ENCODE measurements around the gene CCDC30. TPM values are rescaled to one million over a fixed set of nuclear protein-coding genes. Genes with fewer than 3 reads are reported as not detected.

Gene CCDC30
- total and polyA plus RNA-seq, 7 donors: 0.69 to 3.9 (median 3.3) TPM

DNA sequence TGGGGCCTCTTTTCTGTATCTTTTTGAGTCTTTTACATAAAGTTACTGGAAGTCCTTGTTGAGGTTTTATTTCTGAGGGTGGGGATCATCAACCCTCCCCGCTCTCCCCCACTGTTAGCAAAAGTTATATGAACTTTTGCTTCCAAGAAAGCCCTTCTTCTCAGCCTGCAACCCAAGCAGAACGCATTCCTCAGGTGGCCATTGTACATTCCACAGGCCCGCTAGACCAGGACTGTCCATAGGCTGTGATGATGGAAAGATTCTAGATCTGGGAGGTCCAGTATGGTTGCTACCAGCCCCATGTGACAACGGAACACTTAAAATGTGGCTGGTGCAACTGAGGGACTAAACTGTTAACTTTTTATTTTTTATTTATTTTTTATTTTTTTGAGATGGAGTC lies 207.3 kb downstream of the CCDC30 start:
- intact Hi-C loops (cut with DNase I): no loop called here
- no peak for TF ChIP-seq POLR2A (IDR thresholded peaks at IDR 0.05)
- TF ChIP-seq POLR2AphosphoS5 (IDR thresholded peaks at IDR 0.05): no peak
- 99 to 100% methylated on average over 4 of the region's 4 CpGs for WGBS, 2 donors
- no peaks in the 10 kb centered on the region for H3K27me3 ChIP-seq
- DNase-seq: no peak
- no peak overlapping the region for H3K27ac ChIP-seq
- peaks cover 10 to 62% (median 24%) of the 10 kb centered on the region in 4 donors for H3K36me3 ChIP-seq
- no peaks in the 10 kb centered on the region for H3K9me3 ChIP-seq
- H3K4me1 ChIP-seq: no peaks in the 10 kb centered on the region
- H3K4me3 ChIP-seq: no peak overlapping the region

DNA sequence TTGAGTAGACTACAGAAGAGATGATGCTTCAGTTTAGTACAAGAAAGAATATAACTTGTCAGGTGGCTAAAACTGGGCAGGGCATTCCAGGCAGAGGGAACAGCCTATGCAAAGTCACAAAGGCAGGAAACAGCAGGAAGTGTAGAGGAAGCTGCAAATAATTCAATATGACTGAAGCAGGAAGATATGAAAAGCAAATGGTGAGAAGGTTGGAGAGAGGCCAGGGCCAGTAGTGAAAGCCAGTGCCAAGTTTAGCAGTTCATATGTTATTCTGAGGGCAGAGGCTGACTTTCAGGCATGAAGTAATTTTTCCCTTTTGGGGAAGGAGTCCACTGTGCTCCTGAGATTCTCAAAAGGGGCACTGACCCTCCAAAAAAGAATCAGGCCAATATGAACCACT lies 211.1 kb downstream of the CCDC30 start:
- Histone ChIP-seq H3K9me3 (no peaks in the 10 kb centered on the region), H3K4me3 (no peak overlapping the region), H3K36me3 (peaks cover 0 to 33% (median 2%) of the 10 kb centered on the region in 4 donors), H3K27ac (no peak overlapping the region), H3K27me3 (no peaks in the 10 kb centered on the region), H3K4me1 (no peaks in the 10 kb centered on the region)
- intact Hi-C loops (cut with DNase I): no loop called here
- TF ChIP-seq POLR2A (IDR thresholded peaks at IDR 0.05) (no peak), EP300 (IDR thresholded peaks at IDR 0.05) (no peak), POLR2AphosphoS5 (IDR thresholded peaks at IDR 0.05) (no peak)
- TF ChIP-seq, protein P1, sequence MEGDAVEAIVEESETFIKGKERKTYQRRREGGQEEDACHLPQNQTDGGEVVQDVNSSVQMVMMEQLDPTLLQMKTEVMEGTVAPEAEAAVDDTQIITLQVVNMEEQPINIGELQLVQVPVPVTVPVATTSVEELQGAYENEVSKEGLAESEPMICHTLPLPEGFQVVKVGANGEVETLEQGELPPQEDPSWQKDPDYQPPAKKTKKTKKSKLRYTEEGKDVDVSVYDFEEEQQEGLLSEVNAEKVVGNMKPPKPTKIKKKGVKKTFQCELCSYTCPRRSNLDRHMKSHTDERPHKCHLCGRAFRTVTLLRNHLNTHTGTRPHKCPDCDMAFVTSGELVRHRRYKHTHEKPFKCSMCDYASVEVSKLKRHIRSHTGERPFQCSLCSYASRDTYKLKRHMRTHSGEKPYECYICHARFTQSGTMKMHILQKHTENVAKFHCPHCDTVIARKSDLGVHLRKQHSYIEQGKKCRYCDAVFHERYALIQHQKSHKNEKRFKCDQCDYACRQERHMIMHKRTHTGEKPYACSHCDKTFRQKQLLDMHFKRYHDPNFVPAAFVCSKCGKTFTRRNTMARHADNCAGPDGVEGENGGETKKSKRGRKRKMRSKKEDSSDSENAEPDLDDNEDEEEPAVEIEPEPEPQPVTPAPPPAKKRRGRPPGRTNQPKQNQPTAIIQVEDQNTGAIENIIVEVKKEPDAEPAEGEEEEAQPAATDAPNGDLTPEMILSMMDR (IDR thresholded peaks at IDR 0.05): no peak
- no peak for DNase-seq

DNA sequence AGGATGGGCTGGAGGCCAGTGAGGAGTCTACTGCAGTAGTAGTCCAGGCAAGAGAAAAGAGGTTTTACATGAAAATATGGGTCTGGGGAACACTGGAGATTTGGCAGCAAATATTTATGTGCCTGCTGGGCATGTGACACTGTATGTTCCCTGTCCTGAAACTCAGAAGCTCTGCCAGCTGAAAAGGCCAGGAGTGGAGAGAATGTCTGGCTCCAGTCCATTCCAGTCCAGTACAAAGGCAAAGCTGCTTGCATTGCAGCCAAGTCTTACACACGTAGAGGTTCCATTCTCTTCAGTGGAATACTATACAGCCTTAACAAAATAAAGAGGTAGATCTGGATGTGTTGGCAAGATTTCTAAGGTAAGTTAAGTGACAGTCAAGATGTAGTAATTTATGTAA lies 211.6 kb downstream of the CCDC30 start:
- no peak for TF ChIP-seq POLR2A (IDR thresholded peaks at IDR 0.05)
- TF ChIP-seq POLR2AphosphoS5 (IDR thresholded peaks at IDR 0.05): no peak
- TF ChIP-seq, protein P1 (IDR thresholded peaks at IDR 0.05): no peak
- no peak overlapping the region for H3K4me3 ChIP-seq
- DNase-seq: no peak
- H3K36me3 ChIP-seq: peaks cover 0 to 30% (median 2%) of the 10 kb centered on the region in 4 donors
- H3K27me3 ChIP-seq: no peaks in the 10 kb centered on the region
- H3K27ac ChIP-seq: no peak overlapping the region
- H3K4me1 ChIP-seq: no peaks in the 10 kb centered on the region
- 85 to 90% methylated on average over 1 of the region's 1 CpG for WGBS, 2 donors
- intact Hi-C loops (cut with DNase I): no loop called here
- no peaks in the 10 kb centered on the region for H3K9me3 ChIP-seq

DNA sequence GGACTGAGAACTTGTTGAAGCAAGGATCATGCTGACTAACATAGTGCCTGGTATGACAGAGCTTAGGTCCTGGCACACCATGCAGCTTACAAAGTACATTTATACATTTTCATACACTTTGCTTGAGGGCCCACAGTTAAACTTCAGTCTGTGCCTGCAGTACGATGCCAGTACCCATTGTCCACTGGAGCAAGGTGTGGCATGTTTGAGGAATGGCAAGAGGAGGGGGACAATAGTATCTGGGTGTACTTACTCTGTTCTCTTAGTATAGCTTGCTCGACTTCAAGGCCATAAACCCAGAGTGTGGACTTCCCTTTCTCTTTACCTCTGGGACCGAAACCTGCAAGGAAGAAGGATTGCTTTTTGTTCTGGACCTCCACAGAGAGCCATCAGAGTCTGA lies 212.4 kb downstream of the CCDC30 start:
- peaks cover 0 to 22% (median 0%) of the 10 kb centered on the region in 4 donors for H3K36me3 ChIP-seq
- H3K27me3 ChIP-seq: no peaks in the 10 kb centered on the region
- intact Hi-C loops (cut with DNase I): no loop called here
- WGBS, 2 donors: 76 to 84% methylated on average over 3 of the region's 3 CpGs
- peaks cover 0 to 4% (median 3%) of the 10 kb centered on the region in 4 donors for H3K4me1 ChIP-seq
- H3K4me3 ChIP-seq: no peak overlapping the region
- no peak overlapping the region for H3K27ac ChIP-seq
- no peak for TF ChIP-seq EP300 (IDR thresholded peaks at IDR 0.05)
- no peak for TF ChIP-seq POLR2AphosphoS5 (IDR thresholded peaks at IDR 0.05)
- no peak for TF ChIP-seq POLR2A (IDR thresholded peaks at IDR 0.05)
- TF ChIP-seq, protein P1 (IDR thresholded peaks at IDR 0.05): no peak
- no peaks in the 10 kb centered on the region for H3K9me3 ChIP-seq
- no peak for DNase-seq

DNA sequence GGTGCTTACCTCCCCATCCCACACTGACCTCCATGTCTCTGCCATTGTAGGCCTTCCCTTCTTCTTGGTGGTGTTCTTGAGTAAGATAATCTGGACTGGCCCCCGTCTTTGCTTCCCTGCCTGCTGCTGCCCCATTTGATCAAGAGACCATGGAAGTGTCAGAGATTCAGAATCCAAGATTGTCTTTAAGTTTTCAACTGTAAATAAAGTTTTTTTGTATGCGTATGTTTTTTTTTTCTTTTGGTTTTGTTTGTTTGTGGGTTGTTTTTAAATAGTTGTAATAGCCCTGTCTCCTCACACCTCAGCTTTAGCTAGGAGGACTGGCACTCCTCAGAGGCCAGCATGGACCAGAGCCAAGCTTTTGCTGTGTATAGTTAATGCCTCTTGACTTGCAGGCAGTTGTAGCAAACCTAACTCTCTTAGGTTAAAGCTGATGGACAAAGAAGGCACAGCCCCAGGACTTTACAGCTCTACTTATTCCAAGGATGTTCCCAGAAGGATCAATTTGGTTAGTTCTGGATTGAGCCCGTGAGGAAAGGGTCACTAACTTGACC lies 213.5 kb downstream of the CCDC30 start:
- intact Hi-C loops (cut with DNase I): no loop called here

More for the DNA sequence above, 213.5 kb downstream of the CCDC30 start:
- Histone ChIP-seq H3K27ac (no peak overlapping the region), H3K4me1 (peaks cover 0 to 15% (median 13%) of the 10 kb centered on the region in 4 donors), H3K36me3 (peaks cover 0 to 17% (median 0%) of the 10 kb centered on the region in 4 donors), H3K9me3 (no peaks in the 10 kb centered on the region), H3K27me3 (no peaks in the 10 kb centered on the region), H3K4me3 (no peak overlapping the region)
- TF ChIP-seq, protein P1 (IDR thresholded peaks at IDR 0.05): no peak
- TF ChIP-seq EP300 (IDR thresholded peaks at IDR 0.05) (no peak), POLR2AphosphoS5 (IDR thresholded peaks at IDR 0.05) (no peak), POLR2A (IDR thresholded peaks at IDR 0.05) (no peak)
- WGBS, 2 donors: 93 to 96% methylated on average over 3 of the region's 3 CpGs
- no peak for DNase-seq

Data from sigmoid colon (tissue), 7 donors.